Globus pallidus (tissue), 1 donor: ENCODE results near the gene AP1G1.
"Not testable (repeated sequence)": the region's sequence is repeated elsewhere in the genome, so short reads cannot be mapped to it uniquely, and the experiment has no call there.

Source experiments
- DNase-seq: peaks from one replicate; pipeline ENCODE4 v3.0.0-alpha.2; 2015; ENCODE audit warnings: low spot score

Gene AP1G1

DNA sequence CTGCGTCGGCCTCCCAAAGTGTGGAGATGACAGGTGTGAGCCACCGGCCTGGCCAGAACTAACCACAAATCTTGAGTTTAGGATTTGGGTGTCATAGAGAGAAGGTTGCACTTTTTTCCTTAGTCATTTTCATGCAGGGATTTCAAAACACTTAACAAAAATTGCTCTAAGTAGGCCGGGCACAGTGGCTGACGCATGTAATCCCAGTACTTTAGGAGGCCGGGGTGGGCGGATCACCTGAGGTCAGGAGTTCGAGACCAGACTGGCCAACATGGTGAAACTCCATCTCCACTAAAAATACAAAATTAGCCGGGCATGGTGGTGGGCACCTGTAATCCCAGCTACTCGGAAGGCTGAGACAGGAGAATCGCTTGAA lies 1.5 kb upstream of the AP1G1 start:
- DNase-seq: not testable (repeated sequence)

GRCh38 chr16:71807905-71808592 lies 585 bp downstream of the AP1G1 start:
- peak; percentile 17 for DNase-seq

DNA sequence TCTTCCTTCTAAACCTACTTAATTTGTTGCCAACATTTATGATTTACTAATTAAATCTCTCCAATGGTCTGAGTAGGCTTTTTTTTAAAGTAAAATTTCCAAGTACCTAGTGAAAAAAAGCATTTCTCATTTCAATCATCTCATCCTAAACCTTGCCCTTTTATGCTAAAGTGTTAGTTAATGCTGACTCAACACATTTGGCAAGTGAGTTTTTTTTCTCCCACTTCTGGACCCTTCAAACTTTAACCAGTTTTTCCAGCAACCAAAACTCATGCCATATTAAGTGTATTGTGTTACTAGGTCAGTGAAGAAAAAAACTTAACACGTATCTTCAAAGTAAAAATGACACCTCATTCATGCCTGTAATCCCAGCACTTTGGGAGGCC lies 5.3 kb downstream of the AP1G1 start:
- DNase-seq: no peak

- no peak for DNase-seq
Observed at GRCh38 chr16:71796501-71797097, 12.0 kb downstream of the AP1G1 start.

DNA sequence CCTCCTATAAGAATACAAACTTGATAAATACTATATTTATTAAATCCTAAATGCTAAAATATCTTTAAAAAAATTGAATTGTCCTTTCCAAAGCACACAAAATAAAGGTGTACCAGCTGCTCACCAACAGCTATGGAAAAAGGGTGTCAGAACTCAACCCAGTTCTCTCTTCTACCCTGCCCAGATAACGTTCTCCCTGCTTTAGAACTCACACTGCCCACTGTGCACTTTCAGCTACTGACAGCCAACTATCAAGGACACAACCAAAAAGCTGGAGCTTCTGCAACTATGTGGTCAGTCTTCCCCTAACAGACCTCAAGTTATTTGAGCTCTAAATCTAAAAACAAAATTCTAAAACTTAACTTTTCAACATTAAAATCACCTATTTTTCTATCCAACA lies 13.7 kb downstream of the AP1G1 start:
- no peak for DNase-seq

DNA sequence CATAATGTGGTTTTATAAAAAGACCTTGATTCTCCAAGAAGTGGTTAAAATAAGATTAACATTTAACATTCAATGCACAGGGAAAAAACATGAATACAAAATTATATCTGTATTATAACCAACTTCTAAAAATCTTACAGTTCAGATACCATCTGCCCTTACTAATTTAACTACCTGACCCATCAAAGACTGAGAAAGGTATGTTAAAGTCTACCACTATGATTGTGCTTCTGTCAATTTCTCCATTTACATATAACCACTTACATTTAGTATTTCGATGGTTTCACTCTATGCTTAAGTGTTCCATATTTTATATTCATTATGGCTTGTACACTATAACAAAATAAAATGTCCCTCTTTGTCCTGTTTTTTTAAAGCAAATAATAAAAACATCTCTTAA lies 14.6 kb downstream of the AP1G1 start:
- DNase-seq: no peak

DNA sequence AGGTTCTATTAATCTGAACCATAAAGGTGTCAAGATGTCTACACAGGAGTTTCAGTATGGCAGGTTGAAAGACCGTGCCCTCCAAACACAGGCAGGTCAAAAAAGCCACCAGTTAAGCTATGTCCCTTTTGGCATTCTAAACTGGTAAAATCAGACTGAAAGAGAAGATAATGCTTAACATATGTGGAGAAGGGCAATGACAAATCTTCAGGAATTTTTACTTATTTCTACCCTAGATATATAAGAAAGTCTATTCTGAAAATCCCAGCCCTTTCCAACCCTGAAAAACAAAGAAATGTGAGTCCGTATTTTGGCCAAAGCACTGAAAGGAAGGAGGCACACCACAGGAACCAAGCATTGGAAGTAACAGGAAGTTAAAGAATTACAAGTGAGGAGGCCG lies 16.5 kb downstream of the AP1G1 start:
- no peak for DNase-seq

- DNase-seq: not testable (repeated sequence)
Observed at GRCh38 chr16:71790329-71790728, 18.3 kb downstream of the AP1G1 start.

DNA sequence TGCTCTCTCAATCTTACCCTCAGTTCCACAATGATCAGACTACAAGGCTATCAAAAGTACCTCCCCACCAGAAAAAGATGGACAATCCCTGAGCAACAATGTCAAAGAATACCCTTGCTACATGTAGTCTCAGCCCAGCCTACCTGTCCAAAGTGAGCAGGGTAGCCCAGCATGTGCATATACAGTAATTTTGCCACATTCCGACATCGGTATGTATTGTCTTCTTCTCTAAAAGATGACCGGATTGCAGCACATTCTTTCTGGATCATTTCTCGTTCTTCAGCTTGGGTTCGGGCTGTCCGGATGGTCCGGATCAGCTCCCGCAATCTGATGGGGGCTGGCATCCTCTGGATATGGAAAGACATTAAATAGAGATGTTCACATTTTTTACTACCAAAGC lies 19.5 kb downstream of the AP1G1 start:
- no peak for DNase-seq

DNA sequence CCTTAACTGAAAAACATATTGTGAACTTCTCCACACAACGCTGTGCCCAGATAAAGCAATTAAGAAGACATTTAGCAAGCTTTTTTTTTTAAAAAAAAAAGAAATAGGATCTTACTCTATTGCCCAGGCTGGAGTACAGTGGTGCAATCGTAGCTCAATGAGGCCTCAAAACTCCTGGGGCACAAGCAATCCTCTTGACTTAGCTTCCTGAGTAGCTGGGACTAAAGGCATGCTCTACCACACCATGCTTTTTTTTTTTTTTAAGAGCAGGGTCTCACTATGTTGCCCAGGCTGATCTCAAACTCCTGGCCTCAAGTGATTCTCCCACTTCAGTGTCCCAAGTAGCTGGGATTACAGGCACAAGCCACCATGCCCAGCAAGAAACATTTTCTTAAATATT lies 20.1 kb downstream of the AP1G1 start:
- no peak for DNase-seq

DNA sequence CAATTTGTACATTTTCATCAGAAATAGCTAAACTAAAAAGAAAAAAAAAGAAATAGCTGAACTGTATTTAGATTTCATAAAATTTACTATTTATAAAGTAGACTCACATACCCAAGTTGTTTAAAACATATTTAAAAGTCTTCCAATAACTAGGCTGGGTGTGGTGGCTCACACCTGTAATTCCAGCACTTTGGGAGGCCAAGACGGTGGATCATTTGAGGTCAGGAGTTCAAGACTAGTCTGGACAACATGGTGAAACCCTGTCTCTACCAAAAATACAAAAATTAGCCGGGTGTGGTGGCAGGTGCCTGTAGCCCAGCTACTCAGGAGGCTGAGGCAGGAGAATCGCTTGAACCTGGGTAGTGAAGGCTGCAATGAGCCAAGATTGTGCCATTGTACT lies 23.5 kb downstream of the AP1G1 start:
- DNase-seq: not testable (repeated sequence)

DNA sequence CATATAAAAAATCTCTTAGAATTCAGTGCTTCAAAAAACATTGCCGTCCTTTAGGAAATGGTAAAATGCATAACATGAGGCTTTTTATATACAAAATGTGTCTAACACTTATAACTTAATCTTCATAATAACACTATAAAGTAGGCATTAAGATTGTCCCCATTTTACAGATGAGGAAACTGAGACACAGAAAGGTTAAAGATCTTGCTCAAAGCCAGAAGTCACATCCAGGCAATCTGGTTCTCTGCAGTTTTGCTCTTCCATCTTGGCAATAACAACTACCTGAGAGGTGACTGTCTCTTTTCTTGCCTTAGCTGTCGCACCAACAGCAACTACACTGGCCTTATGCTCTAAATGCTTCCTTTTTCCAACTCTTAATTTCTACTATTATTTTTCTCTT lies 24.5 kb downstream of the AP1G1 start:
- no peak for DNase-seq

GRCh38 chr16:71781741-71782140 lies 26.9 kb downstream of the AP1G1 start:
- DNase-seq: no peak

DNA sequence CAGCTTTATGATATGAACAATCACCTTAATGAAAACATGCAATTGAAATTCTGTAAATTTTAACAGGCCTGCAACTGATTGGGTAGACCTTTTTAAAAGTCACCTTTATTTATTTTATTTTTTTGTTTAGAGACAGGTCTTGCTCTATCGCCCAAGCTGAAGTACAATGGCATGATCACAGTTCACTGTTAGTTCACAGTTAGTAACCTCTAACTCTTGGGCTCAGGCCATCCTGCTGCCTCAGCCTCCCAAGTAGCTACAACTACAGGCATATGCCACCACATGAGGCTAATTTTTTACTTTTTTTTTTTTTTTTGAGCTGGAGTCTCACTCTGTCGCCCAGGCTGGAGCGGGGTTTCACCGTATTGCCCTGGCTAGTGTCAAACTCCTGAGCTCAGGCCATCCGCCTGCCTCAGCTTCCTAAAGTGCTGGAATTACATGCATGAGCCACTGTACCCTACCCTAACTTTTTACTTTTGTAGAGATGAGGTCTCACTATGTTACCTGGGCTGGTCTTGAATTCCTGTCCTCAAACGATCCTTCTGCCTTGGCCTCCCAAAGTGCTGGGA lies 28.0 kb downstream of the AP1G1 start:
- DNase-seq: no peak

DNA sequence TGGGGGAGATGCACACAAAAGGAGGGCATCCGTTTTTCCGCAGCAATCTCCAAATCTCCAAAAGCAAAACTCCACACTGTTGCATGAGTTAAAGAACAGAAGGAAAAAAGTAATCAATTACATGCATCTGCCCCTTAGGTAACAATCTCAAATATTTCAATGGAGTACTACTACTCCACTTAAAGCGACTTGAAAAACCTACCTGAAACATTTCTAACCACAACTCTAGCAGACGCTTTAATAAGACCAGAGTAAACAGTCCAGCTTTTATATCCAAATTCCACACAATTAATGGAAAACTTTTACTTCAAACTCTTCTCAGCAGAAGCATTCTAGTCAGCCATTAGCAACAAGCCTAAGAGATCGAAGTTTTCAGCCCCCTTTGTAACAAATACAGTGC lies 29.9 kb downstream of the AP1G1 start:
- DNase-seq: no peak

GRCh38 chr16:71777329-71777728 lies 31.3 kb downstream of the AP1G1 start:
- no peak for DNase-seq

DNA sequence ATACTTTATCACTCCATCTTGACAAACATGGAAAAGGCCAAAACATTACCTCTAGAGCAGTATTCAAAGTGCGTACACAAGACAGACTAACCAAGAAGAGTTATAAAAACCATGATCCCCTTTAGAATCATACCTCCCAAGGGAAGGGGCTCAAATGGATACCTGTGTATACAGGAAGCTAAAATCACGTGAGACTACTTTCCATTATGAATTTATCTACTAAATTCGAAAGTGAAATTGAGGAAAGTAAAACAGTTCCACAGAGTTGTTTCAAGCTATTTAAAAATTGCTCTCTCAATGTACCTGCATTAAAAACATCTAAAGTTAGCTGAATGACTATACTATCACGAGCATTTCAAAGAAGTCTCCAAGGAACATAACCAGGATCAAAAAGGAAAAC lies 32.7 kb downstream of the AP1G1 start:
- no peak for DNase-seq

GRCh38 chr16:71771571-71771970 lies 37.1 kb downstream of the AP1G1 start:
- no peak for DNase-seq

GRCh38 chr16:71769222-71769621 lies 39.4 kb downstream of the AP1G1 start:
- peak; percentile 55 for DNase-seq

DNA sequence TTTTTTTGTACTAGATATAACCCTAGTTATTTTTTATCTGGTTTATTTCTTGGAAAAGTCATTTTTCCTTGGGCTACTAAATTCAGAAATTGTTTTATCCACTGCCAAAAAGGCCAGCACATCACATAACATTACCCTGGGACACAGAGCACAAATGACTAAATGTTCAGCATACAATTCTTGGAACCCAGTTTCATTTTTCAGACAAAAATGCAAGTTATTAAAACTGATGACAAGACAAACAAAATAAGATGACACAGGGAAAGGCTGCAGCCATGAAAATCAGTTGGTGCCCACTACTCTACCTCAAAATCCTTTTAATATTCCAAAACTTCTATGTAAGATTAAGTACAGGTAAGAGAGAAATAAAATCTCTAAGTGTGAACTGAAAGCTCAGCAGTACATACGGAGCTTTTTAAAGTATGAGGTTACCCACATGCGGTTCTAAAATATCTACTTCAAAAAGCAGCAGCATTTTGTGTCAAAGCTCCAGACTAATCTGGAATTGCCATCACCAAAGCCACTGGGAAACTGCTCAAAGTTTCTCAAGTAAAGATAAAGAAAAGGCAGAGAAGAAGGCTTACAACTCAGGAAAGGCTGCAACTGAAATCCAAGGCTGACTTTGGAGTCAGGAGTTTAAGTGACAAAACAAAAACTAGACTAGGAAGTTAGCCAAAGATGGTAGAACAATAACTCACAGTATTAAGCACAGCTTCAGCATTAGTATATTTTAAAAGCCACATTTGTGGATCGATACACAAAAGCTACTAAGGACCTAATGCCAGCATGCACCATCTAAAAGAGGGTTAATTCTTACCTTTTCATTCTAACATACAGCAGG lies 41.4 kb downstream of the AP1G1 start:
- peak; percentile 74 for DNase-seq

GRCh38 chr16:71762186-71762585 lies 46.4 kb downstream of the AP1G1 start:
- DNase-seq: no peak

DNA sequence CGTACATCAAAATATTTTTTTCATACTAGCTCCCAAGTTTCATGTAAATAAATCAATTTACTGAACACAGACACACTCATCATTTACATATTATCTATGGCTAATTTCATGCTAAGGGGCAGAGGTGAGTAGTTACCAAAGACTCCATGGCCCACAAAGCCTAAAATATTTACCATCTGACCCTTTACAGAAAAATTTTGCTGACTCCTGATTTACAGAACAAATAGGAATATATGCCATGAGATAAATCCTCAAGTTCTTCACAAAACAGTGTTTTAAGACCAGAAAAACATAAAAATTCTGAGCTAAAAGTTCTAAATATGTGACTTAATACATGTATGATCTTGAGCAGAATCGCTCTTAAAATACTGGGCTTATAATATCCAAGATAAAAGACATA lies 47.5 kb downstream of the AP1G1 start:
- DNase-seq: no peak

DNA sequence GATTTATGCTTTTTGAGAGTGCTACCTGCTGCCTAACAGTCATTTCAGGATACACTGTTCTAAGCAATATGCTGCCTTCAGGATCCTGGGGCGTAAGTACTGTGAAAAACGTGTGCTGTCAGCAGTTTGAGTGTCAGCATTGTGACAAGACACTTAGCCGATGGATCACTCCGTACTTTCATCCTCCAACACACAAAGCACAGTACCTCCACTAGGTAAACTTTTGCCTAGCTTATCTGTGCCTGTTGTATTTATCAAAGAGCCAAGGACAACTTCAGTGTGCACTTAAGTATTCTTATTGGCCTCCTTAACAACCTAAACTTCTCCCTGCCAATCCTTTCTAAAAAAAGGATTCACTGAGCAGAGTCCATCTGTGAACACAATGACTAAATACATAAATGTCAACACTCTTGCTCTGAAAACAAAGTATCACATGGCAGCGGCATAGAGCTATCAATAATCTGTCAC lies 50.3 kb downstream of the AP1G1 start:
- no peak for DNase-seq
